ENCODE measurements around the gene HMGCLL1.

DNA sequence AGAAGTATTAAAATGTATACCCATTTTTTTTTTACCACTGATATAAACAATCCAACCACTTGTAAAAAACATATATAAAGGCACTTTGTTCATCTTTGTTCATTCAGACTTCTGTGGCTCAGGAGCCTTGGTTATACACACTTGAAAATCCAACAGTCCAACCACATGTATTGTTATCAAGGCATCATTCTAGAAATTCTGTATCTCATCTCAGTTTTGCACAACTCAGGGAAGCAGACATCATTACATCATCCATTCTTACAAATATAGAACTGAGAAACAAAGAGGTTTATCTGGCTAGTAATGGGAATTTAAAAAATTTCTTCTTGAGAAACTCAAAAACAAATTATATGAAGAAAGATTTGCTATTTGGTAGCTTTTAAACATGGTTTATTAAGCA, 88.1 kb downstream of the HMGCLL1 start:
- TF ChIP-seq CTCF (IDR thresholded peaks at IDR 0.05; ENCODE audit: extremely low read depth in 1 of 2, insufficient read depth in 1 of 2, low read depth in 1 of 2, low read length in 2 of 2) (no peak), EZH2 (IDR thresholded peaks at IDR 0.05; ENCODE audit: borderline replicate concordance, low read depth, low read length, severe bottlenecking) (no peak), MAX (IDR thresholded peaks at IDR 0.05; ENCODE audit: insufficient read depth, insufficient read length) (no peak), JUN (IDR thresholded peaks at IDR 0.05; ENCODE audit: borderline replicate concordance, insufficient read depth, insufficient read length, low read depth) (no peak), POLR2A (IDR thresholded peaks at IDR 0.05; ENCODE audit: low read depth, low read length) (no peak), GATA2 (IDR thresholded peaks at IDR 0.05; ENCODE audit: insufficient read depth, insufficient read length, low read depth, low read length) (no peak)
